Activated CD8-positive, alpha-beta memory T cell treated with anti-CD3 and anti-CD28 coated beads, Interleukin-2, amount 50 U/mL, for 48 hours (primary cell): ENCODE measurements around the gene CORO2B.
"Not testable (repeated sequence)": the region's sequence is repeated elsewhere in the genome, so short reads cannot be mapped to it uniquely, and the experiment has no call there.

Source experiments
- DNase-seq: peaks from one replicate; pipeline ENCODE4 v3.0.0-alpha.2; 2020

CORO2B gene

GRCh38 chr15:68749793-68750192, 171.0 kb downstream of the CORO2B start:
- DNase-seq: no peak

- DNase-seq: no peak
Observed at GRCh38 chr15:68751622-68752021, 172.8 kb downstream of the CORO2B start.

DNA sequence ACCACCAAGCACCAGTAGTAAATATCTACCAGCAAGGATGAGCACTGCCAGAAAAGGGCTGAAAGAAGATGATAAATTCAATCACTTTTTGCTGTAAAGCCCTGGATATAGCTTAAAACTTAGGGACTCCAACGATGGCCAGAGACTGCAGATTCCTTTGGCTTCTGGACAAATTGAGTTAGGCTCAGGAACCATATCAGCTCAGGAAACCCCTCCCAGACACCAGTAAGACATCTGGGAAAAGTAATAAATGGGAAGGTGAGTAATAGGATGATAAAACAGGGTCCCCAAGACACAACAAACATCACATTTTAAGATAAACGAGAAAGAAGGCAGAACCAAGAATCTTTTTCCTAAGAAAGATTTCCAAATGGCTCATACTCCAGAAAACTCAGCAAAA, 176.9 kb downstream of the CORO2B start:
- no peak for DNase-seq

DNA sequence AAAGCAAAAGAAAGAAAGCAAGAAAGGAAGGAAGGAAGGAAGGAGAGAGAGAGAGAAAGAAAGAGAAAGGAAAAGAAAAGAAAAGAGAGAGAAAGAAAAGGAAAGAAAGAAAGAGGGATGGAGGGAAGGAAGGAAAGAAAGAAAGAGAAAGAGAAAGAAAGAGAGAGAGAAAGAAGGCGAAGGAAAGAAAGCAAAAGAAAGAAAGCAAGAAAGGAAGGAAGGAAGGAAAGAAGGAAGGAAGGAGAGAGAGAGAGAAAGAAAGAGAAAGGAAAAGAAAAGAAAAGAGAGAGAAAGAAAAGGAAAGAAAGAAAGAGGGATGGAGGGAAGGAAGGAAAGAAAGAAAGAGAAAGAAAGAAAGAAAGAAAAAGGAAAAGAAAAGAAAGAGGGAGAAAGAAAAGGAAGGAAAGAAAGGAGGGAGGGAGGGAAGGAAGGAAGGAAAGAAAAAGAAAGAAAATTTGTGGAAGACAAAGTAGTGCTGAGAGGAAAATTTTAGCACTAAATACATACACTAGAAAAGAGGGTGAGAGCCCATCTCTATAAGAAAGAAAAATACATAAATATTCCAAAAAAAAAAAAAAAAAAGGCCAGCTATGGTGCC, 181.3 kb downstream of the CORO2B start:
- DNase-seq: not testable (repeated sequence)

- DNase-seq: no peak
Observed at GRCh38 chr15:68763063-68763462, 184.3 kb downstream of the CORO2B start.

- no peak for DNase-seq
Observed at GRCh38 chr15:68764090-68764489, 185.3 kb downstream of the CORO2B start.

GRCh38 chr15:68765602-68766368, 187.0 kb downstream of the CORO2B start:
- no peak for DNase-seq

DNA sequence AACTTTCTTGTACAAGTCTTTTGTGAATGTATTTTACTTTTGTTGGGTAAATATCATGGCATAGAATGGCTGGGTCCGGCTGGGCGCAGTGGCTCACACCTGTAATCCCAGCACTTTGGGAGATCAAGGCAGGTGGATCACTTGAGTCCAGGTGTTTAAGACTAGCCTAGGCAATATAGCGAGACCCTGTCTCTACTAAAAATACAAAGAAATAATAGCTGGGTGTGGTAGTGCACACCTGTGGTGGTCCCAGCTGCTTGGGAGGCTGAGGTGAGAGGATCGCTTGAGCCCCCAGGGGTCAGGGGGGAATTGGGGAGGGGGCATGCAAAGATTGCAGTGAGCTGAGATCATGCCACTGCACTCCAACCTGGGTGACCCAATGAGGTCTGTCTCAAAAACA, 189.0 kb downstream of the CORO2B start:
- no peak for DNase-seq

DNA sequence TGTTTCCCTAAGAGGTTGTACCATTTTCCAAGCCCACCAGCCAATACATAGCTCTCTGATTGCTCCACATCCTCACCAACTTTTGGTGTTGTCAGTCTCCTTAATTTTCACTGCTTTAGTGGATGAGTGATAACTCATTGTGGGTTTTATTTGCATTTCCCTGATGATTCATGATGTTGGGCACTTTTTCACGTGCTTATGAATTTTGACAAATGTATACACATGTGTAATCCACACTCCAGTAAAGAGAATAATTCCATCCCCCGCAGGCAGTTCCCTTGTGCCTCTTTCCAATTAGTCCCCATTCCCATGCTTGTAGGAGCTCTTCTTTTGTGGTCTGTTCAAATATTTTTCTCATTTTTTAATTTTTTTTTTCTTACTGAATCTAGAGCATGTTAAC, 189.5 kb downstream of the CORO2B start:
- DNase-seq: no peak

DNA sequence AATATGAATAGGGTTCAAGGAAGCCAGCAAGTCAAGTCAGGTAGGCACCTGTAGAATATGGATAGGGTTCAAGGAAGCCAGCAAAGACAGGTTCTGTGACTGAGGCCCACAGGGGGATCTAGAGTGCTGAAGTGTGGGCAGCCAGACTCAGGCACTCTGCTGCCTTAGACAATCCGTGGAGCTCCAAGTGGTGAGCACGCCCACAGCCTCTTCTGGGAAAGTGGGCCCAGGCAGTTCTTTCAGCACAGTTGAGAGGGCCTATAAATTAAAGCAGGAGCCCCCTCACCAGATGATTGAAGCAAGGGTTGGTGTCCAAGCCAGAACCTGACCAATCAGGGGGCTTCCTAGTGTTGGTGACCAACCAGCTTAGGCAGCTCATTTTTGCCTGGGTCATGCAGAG, 190.9 kb downstream of the CORO2B start:
- DNase-seq: no peak

DNA sequence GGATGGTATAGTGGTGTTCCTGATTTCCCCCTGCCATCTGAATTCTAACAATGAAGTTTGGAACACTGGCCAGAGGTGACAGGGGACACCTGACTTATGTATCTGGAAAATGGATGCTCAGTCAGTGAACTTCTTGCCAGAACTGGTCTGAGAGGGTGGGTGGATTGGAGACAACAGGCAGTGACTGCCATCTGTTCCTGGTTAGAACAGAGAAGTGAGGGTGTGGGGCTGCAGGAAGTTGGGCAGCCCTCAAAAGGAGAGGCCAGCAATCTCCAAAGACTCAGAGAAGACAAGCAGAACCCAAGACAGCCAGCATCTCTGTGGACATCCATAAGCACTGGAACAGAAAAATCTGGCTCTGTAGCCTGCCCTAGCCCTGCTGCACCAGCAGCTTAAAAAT, 191.4 kb downstream of the CORO2B start:
- DNase-seq: no peak

DNA sequence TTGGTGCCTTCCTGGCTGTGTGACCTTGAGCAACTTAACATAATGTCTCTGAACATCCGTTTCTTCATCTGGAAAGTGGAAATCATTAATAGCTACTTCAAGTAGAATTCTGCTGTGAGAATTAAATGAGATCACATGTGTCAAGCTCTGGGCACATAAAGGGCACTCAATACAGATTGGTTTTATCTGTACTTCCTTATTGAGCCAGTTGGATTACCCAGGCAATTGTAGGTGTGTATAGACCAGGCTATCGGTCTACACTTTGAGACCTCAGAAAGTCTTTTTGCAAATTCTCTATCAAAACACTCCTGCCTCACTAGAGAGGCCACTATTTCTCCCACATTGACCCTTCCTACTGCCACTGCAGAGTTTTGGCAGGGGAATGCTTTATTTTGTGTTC, 194.2 kb downstream of the CORO2B start:
- DNase-seq: no peak

GRCh38 chr15:68774120-68774519, 195.3 kb downstream of the CORO2B start:
- DNase-seq: no peak

GRCh38 chr15:68774521-68775235, 195.9 kb downstream of the CORO2B start:
- DNase-seq: no peak

GRCh38 chr15:68775236-68775577, 196.4 kb downstream of the CORO2B start:
- no peak for DNase-seq

DNA sequence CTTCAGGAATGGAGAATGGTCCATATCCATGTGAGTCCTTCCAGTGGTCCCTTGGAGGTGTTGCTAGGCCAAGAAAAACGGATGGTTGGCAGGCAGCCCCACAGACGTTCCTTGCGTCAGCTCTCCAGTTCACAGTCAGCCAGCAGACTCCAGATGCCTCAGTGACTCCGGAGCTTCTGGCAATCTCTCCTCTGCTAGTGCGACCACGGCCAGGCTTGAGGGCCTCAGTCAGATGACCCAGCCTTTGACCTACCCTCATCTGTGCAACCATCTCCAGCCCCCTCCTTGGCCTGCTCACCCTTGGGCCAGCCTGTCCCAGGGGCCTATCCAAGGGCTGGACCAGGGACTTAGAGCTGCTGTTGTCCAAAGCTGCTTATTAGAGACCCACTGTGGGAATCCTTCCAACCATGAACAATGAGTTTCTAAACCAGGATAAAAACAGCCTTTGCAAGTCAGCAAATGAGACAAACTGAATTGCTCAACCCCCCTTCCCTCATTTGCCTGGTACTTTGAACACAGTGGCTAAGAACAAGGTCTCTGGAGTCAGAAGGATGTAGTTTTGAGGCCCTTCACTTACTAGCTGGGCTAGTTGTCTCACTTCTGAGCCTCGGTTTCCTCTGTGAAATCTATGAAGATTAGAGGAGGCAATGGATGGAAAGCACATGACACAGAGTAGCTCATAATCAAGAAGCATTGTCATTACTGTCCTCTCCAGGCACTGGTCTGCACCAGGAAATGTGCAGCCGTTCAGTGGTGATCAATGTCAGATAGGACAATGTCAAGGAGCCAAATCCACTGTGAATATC, 197.1 kb downstream of the CORO2B start:
- no peak for DNase-seq

GRCh38 chr15:68776477-68777270, 197.9 kb downstream of the CORO2B start:
- no peak for DNase-seq
